ENCODE measurements around the gene DNAL1.
A peak's percentile ranks its signal among the peaks of the same experiment; 100 is the strongest.

The DNAL1 gene

DNA sequence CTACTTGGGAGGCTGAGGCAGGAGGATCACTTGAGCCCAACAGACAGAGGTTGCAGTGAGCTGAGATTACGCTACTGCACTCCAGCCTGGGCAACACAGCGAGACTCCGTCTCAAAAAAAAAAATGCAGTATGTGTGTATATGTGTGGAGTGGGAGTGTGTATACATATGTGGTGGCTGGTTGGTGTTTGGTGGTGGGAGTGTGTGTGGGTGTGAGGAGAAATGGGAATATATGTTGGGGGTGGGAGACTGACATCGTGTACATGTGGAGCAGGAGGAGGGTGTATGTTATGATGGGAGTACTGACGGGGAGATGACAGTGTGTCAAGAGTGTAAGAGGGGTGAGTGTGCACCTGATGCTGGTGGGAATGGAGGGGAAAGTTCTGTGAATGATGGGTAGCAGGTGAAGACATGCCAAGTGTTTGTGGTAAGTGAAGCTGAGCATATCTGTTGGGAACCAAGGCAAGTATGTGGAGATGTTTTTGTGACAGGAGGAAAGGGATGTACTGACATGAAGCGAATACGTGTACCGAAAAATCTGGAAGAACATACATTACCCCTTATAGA is 65.2 kb downstream of the DNAL1 start:
- no peak for DNase-seq

- no peak for DNase-seq
Measured at GRCh38 chr14:73710737-73711136, 66.0 kb downstream of the DNAL1 start.

DNA sequence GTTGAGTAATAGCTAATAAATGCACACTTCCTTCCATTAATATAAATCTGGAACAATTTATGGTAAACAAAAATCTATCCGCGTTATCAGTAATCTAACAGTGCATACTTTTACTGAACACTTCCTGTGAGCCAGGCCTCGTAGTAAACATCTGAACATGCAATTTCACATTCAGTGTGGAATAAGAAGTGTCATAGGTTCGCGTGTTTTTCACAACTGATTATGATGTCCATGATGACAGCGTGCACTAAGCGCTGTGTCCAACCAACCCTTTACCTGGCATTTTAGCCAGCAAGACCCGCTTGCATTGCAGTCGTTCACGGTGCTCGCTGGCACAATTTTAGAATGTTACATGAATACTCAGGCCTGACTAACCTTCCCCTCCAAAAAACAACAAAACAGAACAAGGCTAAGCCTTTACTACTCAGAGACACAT is 67.3 kb downstream of the DNAL1 start:
- DNase-seq = peak; percentile 30

DNA sequence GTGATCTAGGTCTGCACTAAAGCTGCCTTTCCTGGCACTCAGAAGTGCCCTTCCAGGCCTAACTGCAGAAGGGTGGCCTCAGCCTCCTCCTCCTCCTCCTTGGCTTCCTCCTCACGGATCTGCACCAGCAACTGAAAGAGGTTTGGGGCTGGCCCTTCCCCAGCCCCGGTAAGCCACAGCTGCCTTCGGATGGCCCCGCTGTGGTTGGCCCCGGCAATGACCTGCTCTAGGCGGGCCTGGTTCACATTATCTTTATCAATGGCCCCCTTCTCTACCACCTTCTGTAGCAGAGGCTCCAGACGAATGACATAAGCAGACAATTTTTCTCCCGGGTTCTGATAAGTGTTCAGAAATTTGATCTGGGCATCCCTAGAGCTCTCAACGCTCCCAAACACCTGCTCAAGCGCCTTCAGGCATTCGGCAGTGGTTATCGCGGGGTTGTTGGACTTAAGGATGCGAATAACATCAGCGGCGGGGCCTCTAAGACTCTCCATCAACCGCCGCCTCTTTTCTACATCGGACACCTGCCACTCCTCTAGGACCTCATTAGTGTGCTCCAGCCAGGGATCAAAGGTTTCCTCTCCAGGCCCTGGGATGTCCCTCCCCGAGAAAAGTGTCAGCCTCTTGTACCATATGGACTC is 67.9 kb downstream of the DNAL1 start:
- DNase-seq = peak; percentile 35

DNA sequence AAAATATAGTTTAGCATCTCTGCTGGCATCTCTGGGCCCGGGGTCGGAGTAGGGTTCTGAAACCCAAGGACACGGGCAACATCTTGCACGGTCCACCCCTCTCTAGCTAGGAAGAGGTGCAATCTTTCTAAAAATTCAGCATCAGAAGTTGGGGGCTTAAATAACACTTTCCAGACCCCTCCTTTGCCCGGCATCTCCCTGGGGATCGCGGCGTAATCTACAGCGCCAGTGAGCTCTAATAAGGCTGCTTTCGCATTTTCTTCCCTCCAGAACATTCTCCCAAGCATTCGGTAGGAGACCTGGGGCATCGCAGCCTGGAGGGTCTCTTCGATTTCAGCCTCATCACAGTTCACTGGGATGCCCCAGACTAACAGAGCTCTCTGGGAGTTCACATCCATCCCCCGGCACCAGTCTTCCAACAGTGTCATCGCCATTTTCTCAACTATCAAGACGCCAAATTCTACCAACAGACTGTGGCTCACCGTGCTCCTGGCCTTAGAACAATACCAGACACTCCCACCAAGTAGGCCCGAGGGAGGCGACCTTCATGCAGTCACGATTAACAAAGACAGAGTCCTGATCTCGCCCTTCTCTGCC is 68.5 kb downstream of the DNAL1 start:
- DNase-seq = no peak

GRCh38 chr14:73713803-73714655 is 69.2 kb downstream of the DNAL1 start, which contains the start of gene PNMA1:
TSS of gene PNMA1 (minus strand) at chr14:73714384. CDS start at chr14:73713639, 745 bp downstream.
- peak; percentile 88 for DNase-seq

DNA sequence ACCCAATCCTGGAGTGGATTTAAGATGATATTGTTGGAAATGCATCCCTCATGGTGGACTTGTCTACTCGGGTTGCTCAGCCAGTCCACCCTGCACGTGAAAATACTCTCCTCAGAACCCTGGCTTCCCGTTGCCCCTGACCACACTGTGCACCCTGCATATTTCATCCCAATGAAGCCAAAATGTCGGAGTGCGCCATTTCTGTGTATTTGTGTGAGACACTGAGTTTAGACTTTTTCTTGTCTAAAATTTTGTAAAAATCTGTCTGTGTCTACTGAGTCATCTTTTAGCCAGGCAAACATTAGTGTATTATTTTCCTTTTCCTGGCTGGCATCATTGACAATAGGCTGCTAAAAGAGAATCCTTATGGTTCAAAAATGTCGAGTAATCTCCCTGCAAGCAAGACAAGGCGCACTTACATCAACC is 69.9 kb downstream of the DNAL1 start:
- DNase-seq = no peak

GRCh38 chr14:73715707-73716106 is 70.9 kb downstream of the DNAL1 start:
- no peak for DNase-seq

- DNase-seq = no peak
Measured at GRCh38 chr14:73717266-73717665, 72.5 kb downstream of the DNAL1 start.

GRCh38 chr14:73717711-73718417 is 73.1 kb downstream of the DNAL1 start:
- no peak for DNase-seq

GRCh38 chr14:73718418-73719251 is 73.8 kb downstream of the DNAL1 start:
- no peak for DNase-seq

- no peak for DNase-seq
Measured at GRCh38 chr14:73719361-73719760, 74.6 kb downstream of the DNAL1 start.

DNA sequence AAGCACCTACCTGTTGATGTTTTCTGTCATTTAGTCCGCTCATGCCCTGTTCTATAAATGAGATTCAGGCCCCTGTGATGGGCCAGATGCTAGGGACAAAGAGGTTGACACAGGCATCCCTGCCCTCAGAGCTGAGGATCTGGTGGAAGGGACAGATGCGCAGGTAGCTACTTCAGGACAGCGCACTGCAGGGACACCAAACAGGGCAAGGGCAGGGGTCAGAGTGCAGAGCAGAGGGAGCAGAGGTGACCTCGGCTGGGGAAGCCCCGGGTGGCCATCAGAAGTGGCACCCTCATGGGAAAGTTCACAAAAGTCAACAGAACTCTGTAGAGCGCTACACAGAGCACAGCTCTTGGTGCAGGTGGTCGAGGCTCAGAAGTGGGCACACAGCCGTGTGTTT is 75.0 kb downstream of the DNAL1 start:
- DNase-seq = no peak

GRCh38 chr14:73720636-73721035 is 75.8 kb downstream of the DNAL1 start:
- DNase-seq = no peak

GRCh38 chr14:73721101-73721821 is 76.5 kb downstream of the DNAL1 start:
- no peak for DNase-seq

DNA sequence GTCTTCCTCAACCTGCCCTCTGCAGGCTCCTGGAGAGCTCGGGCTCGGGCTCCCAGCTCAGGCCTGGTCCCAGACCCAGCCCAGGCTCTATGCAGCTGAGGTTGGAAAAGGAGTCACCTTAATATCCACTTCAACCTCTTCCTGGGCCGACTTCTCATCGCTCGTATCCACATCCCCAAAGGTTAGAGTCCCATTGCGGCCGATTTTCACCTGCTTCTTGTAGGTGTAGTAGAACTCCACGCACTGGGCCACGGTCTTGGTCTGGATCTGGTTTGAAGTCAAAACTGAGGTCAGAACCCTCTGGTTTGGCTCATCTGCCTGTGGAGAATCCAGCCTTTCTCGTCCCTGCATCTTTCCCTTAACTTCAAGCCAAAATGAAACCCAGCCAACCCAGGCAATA is 77.8 kb downstream of the DNAL1 start:
- no peak for DNase-seq

DNA sequence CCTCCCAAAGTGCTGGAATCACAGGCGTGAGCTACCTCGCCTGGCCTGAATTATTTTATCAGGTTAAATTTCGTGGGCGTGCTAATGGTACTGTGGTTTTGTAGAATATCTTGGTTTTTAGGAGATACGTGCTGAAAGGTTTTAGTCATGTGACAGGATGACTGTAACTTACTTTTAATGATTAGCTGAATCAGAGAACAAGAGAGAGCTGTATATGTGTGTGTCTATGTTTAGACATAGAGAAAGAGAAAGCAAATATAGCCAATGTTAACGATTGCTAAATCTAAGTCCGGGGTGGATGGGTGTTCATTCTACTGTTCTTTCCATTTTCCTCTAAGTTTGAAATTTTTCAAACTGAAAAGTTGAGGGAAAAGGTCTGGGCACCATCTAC is 78.6 kb downstream of the DNAL1 start:
- no peak for DNase-seq

- no peak for DNase-seq
Measured at GRCh38 chr14:73723797-73724661, 79.2 kb downstream of the DNAL1 start.

DNA sequence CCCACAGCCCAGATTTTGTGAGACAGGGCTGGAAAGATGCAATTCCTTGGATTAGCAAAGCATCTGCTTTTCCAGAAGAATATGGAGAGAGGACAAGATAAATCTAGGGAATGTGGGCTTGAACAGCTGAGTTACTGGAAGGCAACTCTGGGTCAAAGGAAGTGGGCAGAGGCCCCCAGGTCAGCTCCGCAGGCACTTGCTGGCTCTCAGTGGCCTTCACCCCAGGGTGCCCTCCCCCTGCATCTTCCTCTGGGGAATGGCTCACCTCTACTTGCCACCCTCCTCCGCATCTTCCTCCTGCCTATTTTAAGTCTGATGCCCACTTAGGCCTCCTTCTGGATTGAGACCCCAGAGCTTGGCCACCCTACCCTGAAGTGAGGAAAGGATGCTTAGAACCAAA is 79.9 kb downstream of the DNAL1 start:
- DNase-seq = no peak

Data from CD4-positive, alpha-beta T cell treated with Interleukin-6 for 4 hours (primary cell).